Kidney (tissue), 14 donors: ENCODE measurements around the gene ENOSF1. TPM values are rescaled to one million over a fixed set of nuclear protein-coding genes. Genes with fewer than 3 reads are reported as not detected.

ENCODE experiments used
- DNase-seq, 5 donors: peaks; one replicate each; pipeline ENCODE4 v3.0.0-alpha.2; 2013 to 2020
- FAIRE-seq: peaks from 2 replicates; lab custom pipeline; 2012; peaks lifted over from hg19 to GRCh38; lab: Jason Lieb, UNC
- H3K27ac ChIP-seq, 2 donors: one replicate each; pipeline ENCODE4 v1.7.0; 2013; ENCODE audit warnings: low read depth in 2 of 2, low read length in 2 of 2, inconsistent platforms in 1 of 2
- H3K27me3 ChIP-seq: one replicate; pipeline ENCODE4 v1.7.1; 2013; ENCODE audit warnings: low read length, inconsistent platforms; ENCODE audit not compliant: control insufficient read depth, insufficient read depth
- H3K36me3 ChIP-seq, 3 donors: one replicate each; pipeline versions ENCODE4 v1.7.0 to v1.7.1; 2013; ENCODE audit warnings: low read length in 3 of 3, control low read depth in 1 of 3, inconsistent platforms in 1 of 3; ENCODE audit not compliant: insufficient read depth in 3 of 3, control insufficient read depth in 2 of 3
- H3K4me1 ChIP-seq, 3 donors: one replicate each; pipeline versions ENCODE4 v1.7.0 to v1.7.1; 2013; ENCODE audit warnings: low read length in 3 of 3, inconsistent platforms in 1 of 3, low read depth in 1 of 3; ENCODE audit not compliant: control insufficient read depth in 2 of 3, insufficient read depth in 2 of 3
- H3K4me3 ChIP-seq, 3 donors: one replicate each; pipeline versions ENCODE4 v1.7.0 to v1.8.1; 2013; ENCODE audit warnings: low read length in 3 of 3, control low read depth in 1 of 3, inconsistent platforms in 1 of 3
- H3K9ac ChIP-seq, 3 donors: one replicate each; pipeline versions ENCODE4 v1.7.0 to v1.7.1; 2013; ENCODE audit warnings: low read length in 3 of 3, control low read depth in 1 of 3, inconsistent platforms in 1 of 3
- H3K9me3 ChIP-seq, 3 donors: one replicate each; pipeline versions ENCODE4 v1.7.0 to v1.7.1; 2013; ENCODE audit warnings: low read length in 3 of 3, control low read depth in 1 of 3, inconsistent platforms in 1 of 3; ENCODE audit not compliant: control insufficient read depth in 2 of 3, insufficient read depth in 1 of 3
- CTCF ChIP-seq: IDR thresholded peaks from 3 replicates; pipeline ENCODE4 v1.5.1; 2012; ENCODE audit warnings: mild to moderate bottlenecking, moderate library complexity, borderline replicate concordance; ENCODE audit not compliant: insufficient read depth; ENCODE audit errors: extremely low read depth
- intact Hi-C: fragments of 100-400 bp; cut with DNase I; formaldehyde crosslinking; loops from one replicate; pipeline ENCODE4 v1.11.1; 2022
- polyA plus RNA-seq: library from polyadenylated mRNA; stranded (reverse); fragments of 350-450 nt; fragmentation: Illumina TruSeq; extraction: RNeasy Lipid Tissue Mini Kit (QIAGEN cat#74804); gene quantifications from one replicate; pipeline ENCODE4 v1.2.3, GENCODE V29; 2014; ENCODE audit warnings: low read depth, low replicate concordance; ENCODE audit not compliant: insufficient read depth
- total RNA-seq: library from RNA; stranded (reverse); fragmentation: NEBNext Ultra II Directional; extraction: Animal tissue kit (Norgen Biotek cat#: 25700); gene quantifications from one replicate; pipeline ENCODE4 v1.2.1, GENCODE V29; 2021
- donor health status: control.
- donor health status: control.
- donor health status: control.
- donor health status: control.
- donor health status: control.
- donor health status: DM: yes; HTN: yes; CAD: no.
- donor health status: Normal renal cell carcinoma (clear cell type).

Gene ENOSF1
- total and polyA plus RNA-seq, 2 donors from 2014 or later = 110 to 132 TPM

DNA sequence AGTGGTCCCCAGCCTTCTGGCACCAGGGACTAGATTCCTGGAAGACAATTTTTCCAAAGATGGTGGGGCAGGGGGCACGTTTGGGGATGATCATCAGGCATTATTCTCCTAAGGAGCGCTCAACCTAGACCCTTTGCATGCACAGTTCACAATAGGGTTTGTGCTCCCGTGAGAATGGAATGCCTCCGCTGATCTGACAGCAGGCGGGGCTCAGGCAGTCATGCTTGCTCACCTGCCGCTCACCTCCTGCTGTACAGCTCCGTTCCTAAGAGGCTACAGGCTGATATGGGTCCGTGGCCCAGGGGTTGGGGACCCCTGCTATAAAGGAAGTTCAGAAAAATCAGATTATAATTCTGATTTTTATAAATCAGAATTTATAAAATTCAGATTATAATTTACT lies 77.3 kb downstream of the ENOSF1 start:
- no peak for TF ChIP-seq CTCF
- Histone ChIP-seq H3K4me3 (no peak overlapping the region), H3K9me3 (no peaks in the 10 kb centered on the region), H3K4me1 (no peaks in the 10 kb centered on the region), H3K9ac (no peak overlapping the region), H3K27me3 (no peaks in the 10 kb centered on the region), H3K27ac (no peak overlapping the region), H3K36me3 (no peaks in the 10 kb centered on the region)
- intact Hi-C loops = no loop called here
- peak in 2 of 5 donors; percentile 36 to 47 for DNase-seq
- FAIRE-seq = no peak

DNA sequence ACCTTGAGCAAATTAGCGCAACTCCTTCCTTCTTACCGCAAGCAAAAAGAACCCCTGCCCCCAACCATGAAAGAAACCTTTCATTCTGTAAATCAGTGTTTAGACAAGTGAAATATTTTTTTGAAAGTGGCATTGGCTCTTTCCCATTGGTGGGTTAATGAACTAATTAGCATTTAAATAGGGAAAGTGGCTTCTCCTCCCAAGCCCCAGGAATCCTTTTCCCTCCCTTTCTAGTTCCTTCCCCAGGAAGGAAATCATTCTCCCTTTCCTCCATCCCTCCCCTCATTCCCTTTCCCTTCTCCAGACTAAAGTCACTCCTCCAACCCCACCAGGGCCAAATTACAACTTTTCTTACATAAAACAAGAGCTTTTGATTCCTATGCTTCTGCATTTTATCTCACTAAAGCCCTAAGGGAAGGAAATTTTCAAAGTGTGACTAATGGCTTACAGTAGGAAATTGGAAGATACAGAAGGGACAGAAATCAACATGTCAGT lies 77.8 kb downstream of the ENOSF1 start:
- no peaks in the 10 kb centered on the region for H3K9me3 ChIP-seq
- TF ChIP-seq CTCF = no peak
- H3K27me3 ChIP-seq = no peaks in the 10 kb centered on the region
- no peaks in the 10 kb centered on the region for H3K36me3 ChIP-seq
- no peak overlapping the region for H3K27ac ChIP-seq
- H3K4me1 ChIP-seq = no peaks in the 10 kb centered on the region
- no peak overlapping the region for H3K4me3 ChIP-seq
- intact Hi-C loops = no loop called here
- DNase-seq (peak in 2 of 5 donors; percentile 53 to 55), FAIRE-seq (no peak)
- H3K9ac ChIP-seq = no peak overlapping the region

- no peak for TF ChIP-seq CTCF
- Histone ChIP-seq H3K36me3 (no peaks in the 10 kb centered on the region), H3K4me3 (no peak overlapping the region), H3K9me3 (no peaks in the 10 kb centered on the region), H3K27me3 (no peaks in the 10 kb centered on the region), H3K27ac (no peak overlapping the region), H3K4me1 (no peaks in the 10 kb centered on the region), H3K9ac (no peak overlapping the region)
- FAIRE-seq (no peak), DNase-seq (no peak)
- intact Hi-C loops = no loop called here
Observed at GRCh38 chr18:631560-631959, 80.9 kb downstream of the ENOSF1 start.
